Panc1 (cell line): Measurements from ENCODE around the gene SALL4. TPM values are rescaled to one million over a fixed set of nuclear protein-coding genes. Genes with fewer than 3 reads are reported as not detected.

Source experiments
- ATAC-seq: fragments of 200-7000 bp; cut with Tn5 transposase; 2 replicates; pipeline ENCODE4 v1.9.1; 2020; ENCODE audit warnings: mild to moderate bottlenecking, moderate library complexity
- BruUV-seq: library from RNA; stranded (reverse); fragments of 400-500 nt; replicated peaks from 2 replicates; lab custom pipeline; 2021; lab: Mats Ljungman, UMichigan
- CTCF ChIA-PET: fragments of 300-600 bp; sonication (Branson Sonifier 250); formaldehyde crosslinking; loops from one replicate; lab custom pipeline; 2022; ENCODE audit warnings: antibody characterized with exemption; lab: Charles Lee
- POLR2A ChIA-PET: fragments of 300-600 bp; sonication (Branson Sonifier 250); formaldehyde crosslinking; loops from one replicate; lab custom pipeline; 2022; ENCODE audit warnings: antibody characterized with exemption; lab: Charles Lee
- DNase-seq: peaks from one replicate; pipeline ENCODE4 v3.0.0-alpha.2; 2010; ENCODE audit warnings: low read depth, low spot score
- H3K27ac ChIP-seq: 2 replicates; pipeline ENCODE4 v1.5.1; 2011; ENCODE audit warnings: mild to moderate bottlenecking, low read length, inconsistent platforms
- H3K27me3 ChIP-seq: fragments of 200-500 bp; sonication (Bioruptor generic); 2 replicates; pipeline ENCODE4 v1.6.0; 2014; ENCODE audit warnings: low read length, inconsistent platforms; ENCODE audit not compliant: control insufficient read depth, insufficient read depth
- H3K36me3 ChIP-seq: fragments of 200-500 bp; sonication (Bioruptor generic); 2 replicates; pipeline ENCODE4 v1.5.1; 2014; ENCODE audit warnings: inconsistent platforms, mild to moderate bottlenecking, low read length, moderate library complexity; ENCODE audit not compliant: control insufficient read depth, insufficient read depth
- H3K4me1 ChIP-seq: 2 replicates; pipeline ENCODE4 v1.5.1; 2011; ENCODE audit warnings: inconsistent platforms, mild to moderate bottlenecking, low read length, moderate library complexity; ENCODE audit not compliant: control insufficient read depth, insufficient read depth
- H3K4me3 ChIP-seq, 2 experiments: 2 replicates each; pipeline ENCODE4 v1.5.1; 2011 to 2012; ENCODE audit warnings: low read depth in 2 of 2, low read length in 2 of 2, mild to moderate bottlenecking in 2 of 2, inconsistent platforms in 1 of 2, moderate library complexity in 1 of 2
- H3K9me3 ChIP-seq: fragments of 200-500 bp; sonication (Bioruptor generic); 2 replicates; pipeline ENCODE4 v1.5.1; 2014; ENCODE audit warnings: low read depth, mild to moderate bottlenecking, inconsistent platforms, low read length, moderate library complexity; ENCODE audit not compliant: control insufficient read depth, insufficient read depth
- CTCF ChIP-seq: fragments of 450-650 bp; IDR thresholded peaks from 2 replicates; pipeline ENCODE4 v1.5.1; 2017; ENCODE audit warnings: mild to moderate bottlenecking
- POLR2AphosphoS5 ChIP-seq: IDR thresholded peaks from 2 replicates; pipeline ENCODE4 v1.6.1; 2012; ENCODE audit warnings: mild to moderate bottlenecking, low read depth, low read length, moderate library complexity
- SIN3A ChIP-seq: IDR thresholded peaks from 2 replicates; pipeline ENCODE4 v1.6.1; 2012; ENCODE audit warnings: low read depth, mild to moderate bottlenecking, low read length, moderate library complexity, borderline replicate concordance; ENCODE audit not compliant: insufficient read depth
- TCF7L2 ChIP-seq: IDR thresholded peaks from 2 replicates; pipeline ENCODE4 v1.6.1; 2011; ENCODE audit warnings: mild to moderate bottlenecking, low read depth, low read length, inconsistent platforms
- in situ Hi-C: cut with HindIII; loops from 2 replicates; pipeline ENCODE4 v1.10.0; 2016; ENCODE audit warnings: low sequenced_read_pairs, low pct_unique_long_range_greater_than_20kb
- intact Hi-C: fragments of 100-400 bp; cut with micrococcal nuclease; formaldehyde crosslinking; loops from one replicate; pipeline ENCODE4 v1.10.0; 2022; ENCODE audit not compliant: unreplicated experiment
- total RNA-seq: library from RNA; stranded (reverse); gene quantifications from one replicate; pipeline ENCODE4 v1.2.1, GENCODE V29; 2021; ENCODE audit not compliant: unreplicated experiment
- TF ChIP-seq, protein P1 (sequence below), 2 experiments: IDR thresholded peaks; 2 replicates each; pipeline ENCODE4 v1.6.1; 2011 to 2012; ENCODE audit warnings: low read depth in 2 of 2, control low read depth in 1 of 2, low read length in 1 of 2, mild to moderate bottlenecking in 1 of 2, moderate library complexity in 1 of 2; ENCODE audit not compliant: insufficient read depth in 1 of 2

The SALL4 gene
- total RNA-seq, 1 experiment from 2014 or later: 1.6 TPM

- ChIA-PET POLR2A (interaction anchor here (0.6 to 1.0 kb wide), 3 partner anchors 19 to 97 kb away, joined by 3 to 4 read pairs (median 3); no protein-coding TSS in a partner anchor), CTCF (no interaction called here)
- intact Hi-C loops (no loop called here), in situ Hi-C loops (no loop called here)
- Histone ChIP-seq H3K9me3 (no peaks in the 10 kb centered on the region), H3K36me3 (no peaks in the 10 kb centered on the region; the same call in 1 of the 2 replicates), H3K27me3 (no peaks in the 10 kb centered on the region), H3K27ac (no peak overlapping the region), H3K4me3 (no peak overlapping the region), H3K4me1 (no peaks in the 10 kb centered on the region)
- ATAC-seq (no peak), DNase-seq (no peak)
- TF ChIP-seq, protein P1, sequence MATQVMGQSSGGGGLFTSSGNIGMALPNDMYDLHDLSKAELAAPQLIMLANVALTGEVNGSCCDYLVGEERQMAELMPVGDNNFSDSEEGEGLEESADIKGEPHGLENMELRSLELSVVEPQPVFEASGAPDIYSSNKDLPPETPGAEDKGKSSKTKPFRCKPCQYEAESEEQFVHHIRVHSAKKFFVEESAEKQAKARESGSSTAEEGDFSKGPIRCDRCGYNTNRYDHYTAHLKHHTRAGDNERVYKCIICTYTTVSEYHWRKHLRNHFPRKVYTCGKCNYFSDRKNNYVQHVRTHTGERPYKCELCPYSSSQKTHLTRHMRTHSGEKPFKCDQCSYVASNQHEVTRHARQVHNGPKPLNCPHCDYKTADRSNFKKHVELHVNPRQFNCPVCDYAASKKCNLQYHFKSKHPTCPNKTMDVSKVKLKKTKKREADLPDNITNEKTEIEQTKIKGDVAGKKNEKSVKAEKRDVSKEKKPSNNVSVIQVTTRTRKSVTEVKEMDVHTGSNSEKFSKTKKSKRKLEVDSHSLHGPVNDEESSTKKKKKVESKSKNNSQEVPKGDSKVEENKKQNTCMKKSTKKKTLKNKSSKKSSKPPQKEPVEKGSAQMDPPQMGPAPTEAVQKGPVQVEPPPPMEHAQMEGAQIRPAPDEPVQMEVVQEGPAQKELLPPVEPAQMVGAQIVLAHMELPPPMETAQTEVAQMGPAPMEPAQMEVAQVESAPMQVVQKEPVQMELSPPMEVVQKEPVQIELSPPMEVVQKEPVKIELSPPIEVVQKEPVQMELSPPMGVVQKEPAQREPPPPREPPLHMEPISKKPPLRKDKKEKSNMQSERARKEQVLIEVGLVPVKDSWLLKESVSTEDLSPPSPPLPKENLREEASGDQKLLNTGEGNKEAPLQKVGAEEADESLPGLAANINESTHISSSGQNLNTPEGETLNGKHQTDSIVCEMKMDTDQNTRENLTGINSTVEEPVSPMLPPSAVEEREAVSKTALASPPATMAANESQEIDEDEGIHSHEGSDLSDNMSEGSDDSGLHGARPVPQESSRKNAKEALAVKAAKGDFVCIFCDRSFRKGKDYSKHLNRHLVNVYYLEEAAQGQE (IDR thresholded peaks at IDR 0.05; ENCODE audit: insufficient read depth in 1 of 2, low read depth in 2 of 2, low read length in 1 of 2): no peak
- TF ChIP-seq POLR2AphosphoS5 (no peak), CTCF (no peak), SIN3A (no peak), TCF7L2 (no peak)
- BruUV-seq: TSS peak; percentile 44
These were observed 38.2 kb downstream of the SALL4 start for GRCh38 chr20:51763965-51764602.

- H3K4me3 ChIP-seq: no peak overlapping the region
- no peaks in the 10 kb centered on the region for H3K9me3 ChIP-seq
- ATAC-seq: no peak
- no peaks in the 10 kb centered on the region for H3K4me1 ChIP-seq
- intact Hi-C loops (no loop called here), in situ Hi-C loops (no loop called here)
- no TSS peak for BruUV-seq
- no peak overlapping the region for H3K27ac ChIP-seq
- no peaks in the 10 kb centered on the region for H3K36me3 ChIP-seq
- ChIA-PET POLR2A (no interaction called here), CTCF (no interaction called here)
- no peaks in the 10 kb centered on the region for H3K27me3 ChIP-seq
- no peak for DNase-seq
- TF ChIP-seq SIN3A: no peak
- peak; percentile 25; the same call in 1 of the 2 replicates for TF ChIP-seq TCF7L2
These were observed 41.3 kb downstream of the SALL4 start for GRCh38 chr20:51760905-51761546.
